ENCODE data around the gene CAPZA1. TPM values are rescaled to one million over a fixed set of nuclear protein-coding genes. Genes with fewer than 3 reads are reported as not detected.
A peak's percentile ranks its signal among the peaks of the same experiment; 100 is the strongest.
"Not testable (repeated sequence)": the region's sequence is repeated elsewhere in the genome, so short reads cannot be mapped to it uniquely, and the experiment has no call there.

Gene CAPZA1
- total RNA-seq, 1 donor from 2014 or later: 260 TPM

DNA sequence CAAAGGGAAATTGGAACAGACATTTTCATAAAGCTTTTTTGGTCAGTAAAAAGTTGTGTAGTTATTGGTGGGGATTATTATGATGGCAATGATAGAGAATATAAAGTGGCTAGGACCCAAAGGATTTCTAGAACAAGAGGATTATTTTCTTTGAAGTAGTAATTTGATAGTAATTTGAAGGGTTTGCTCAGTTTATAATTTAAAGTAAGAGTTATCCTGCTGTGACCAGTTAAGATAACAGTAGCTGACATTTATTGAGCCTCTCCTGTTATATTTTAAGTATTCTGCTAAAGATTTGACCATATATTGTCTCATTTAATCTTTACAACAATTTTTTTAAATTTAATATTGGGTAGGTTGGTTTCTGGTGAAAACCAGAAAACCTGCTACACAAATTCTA lies 14.7 kb downstream of the CAPZA1 start:
- H3K36me3 Mint-ChIP-seq (ENCODE audit: low read depth): peaks cover 53% of the 10 kb centered on the region

GRCh38 chr1:112636056-112636455 lies 16.4 kb downstream of the CAPZA1 start:
- peaks cover 40% of the 10 kb centered on the region for H3K36me3 Mint-ChIP-seq (ENCODE audit: low read depth)
- peak overlapping the region; percentile 38 for H3K27ac Mint-ChIP-seq
- H3K9me3 Mint-ChIP-seq: no peaks in the 10 kb centered on the region
- intact Hi-C loops (cut with micrococcal nuclease): loop anchor here (2.0 kb wide), 1 partner anchor 17 kb away; the partner anchor contains the start of genes CAPZA1 and ST7L
- DNase-seq (ENCODE audit: low spot score): no peak
- no peaks in the 10 kb centered on the region for H3K27me3 Mint-ChIP-seq (ENCODE audit: low read depth)
- H3K4me1 Mint-ChIP-seq (ENCODE audit: low read depth): peaks cover 52% of the 10 kb centered on the region
- H3K4me3 Mint-ChIP-seq (ENCODE audit: low read depth): no peak overlapping the region

More for the DNA sequence above, 14.7 kb downstream of the CAPZA1 start:
- no peaks in the 10 kb centered on the region for H3K9me3 Mint-ChIP-seq
- no peak overlapping the region for H3K4me3 Mint-ChIP-seq (ENCODE audit: low read depth)
- no peak overlapping the region for H3K27ac Mint-ChIP-seq
- DNase-seq (ENCODE audit: low spot score): no peak
- H3K4me1 Mint-ChIP-seq (ENCODE audit: low read depth): peaks cover 60% of the 10 kb centered on the region
- intact Hi-C loops (cut with micrococcal nuclease): no loop called here
- H3K27me3 Mint-ChIP-seq (ENCODE audit: low read depth): no peaks in the 10 kb centered on the region

DNA sequence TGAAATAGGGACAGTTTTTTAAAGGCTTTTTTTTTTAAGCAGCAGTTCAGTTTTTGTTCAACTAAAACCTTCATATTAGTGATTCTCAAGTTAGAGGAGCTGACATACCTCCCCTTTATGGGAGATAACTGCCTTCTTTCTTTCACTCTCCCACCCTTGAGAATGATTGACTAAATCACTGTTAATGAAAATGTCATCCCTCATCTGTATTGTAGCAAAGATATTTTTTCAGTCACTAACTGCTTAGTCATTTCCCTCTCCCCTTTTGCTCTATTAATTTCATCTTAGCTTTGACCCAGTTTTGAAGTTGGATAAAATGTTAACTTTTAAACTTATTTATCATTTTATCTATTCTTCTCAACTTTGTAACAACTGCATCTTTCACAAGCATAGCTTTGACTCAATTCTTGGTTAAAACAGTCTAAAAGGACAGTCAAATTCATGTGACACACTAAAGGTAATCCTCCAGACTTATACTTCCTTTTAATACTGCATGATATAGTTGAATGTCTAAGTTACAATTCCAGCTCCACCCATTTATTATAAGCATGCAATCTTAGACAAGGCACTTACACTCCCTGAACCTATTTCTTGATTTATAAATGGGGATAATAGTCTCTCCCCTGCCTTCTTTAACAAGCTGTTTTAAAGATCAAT lies 17.1 kb downstream of the CAPZA1 start:
- Mint-ChIP-seq H3K4me3 (ENCODE audit: low read depth) (no peak overlapping the region), H3K36me3 (ENCODE audit: low read depth) (peaks cover 33% of the 10 kb centered on the region), H3K9me3 (no peaks in the 10 kb centered on the region), H3K4me1 (ENCODE audit: low read depth) (peaks cover 47% of the 10 kb centered on the region), H3K27ac (peak overlapping the region; percentile 38), H3K27me3 (ENCODE audit: low read depth) (no peaks in the 10 kb centered on the region)
- intact Hi-C loops (cut with micrococcal nuclease): loop anchor here (2.0 kb wide), 1 partner anchor 18 kb away; the partner anchor contains the start of genes CAPZA1 and ST7L
- no peak for DNase-seq (ENCODE audit: low spot score)

DNA sequence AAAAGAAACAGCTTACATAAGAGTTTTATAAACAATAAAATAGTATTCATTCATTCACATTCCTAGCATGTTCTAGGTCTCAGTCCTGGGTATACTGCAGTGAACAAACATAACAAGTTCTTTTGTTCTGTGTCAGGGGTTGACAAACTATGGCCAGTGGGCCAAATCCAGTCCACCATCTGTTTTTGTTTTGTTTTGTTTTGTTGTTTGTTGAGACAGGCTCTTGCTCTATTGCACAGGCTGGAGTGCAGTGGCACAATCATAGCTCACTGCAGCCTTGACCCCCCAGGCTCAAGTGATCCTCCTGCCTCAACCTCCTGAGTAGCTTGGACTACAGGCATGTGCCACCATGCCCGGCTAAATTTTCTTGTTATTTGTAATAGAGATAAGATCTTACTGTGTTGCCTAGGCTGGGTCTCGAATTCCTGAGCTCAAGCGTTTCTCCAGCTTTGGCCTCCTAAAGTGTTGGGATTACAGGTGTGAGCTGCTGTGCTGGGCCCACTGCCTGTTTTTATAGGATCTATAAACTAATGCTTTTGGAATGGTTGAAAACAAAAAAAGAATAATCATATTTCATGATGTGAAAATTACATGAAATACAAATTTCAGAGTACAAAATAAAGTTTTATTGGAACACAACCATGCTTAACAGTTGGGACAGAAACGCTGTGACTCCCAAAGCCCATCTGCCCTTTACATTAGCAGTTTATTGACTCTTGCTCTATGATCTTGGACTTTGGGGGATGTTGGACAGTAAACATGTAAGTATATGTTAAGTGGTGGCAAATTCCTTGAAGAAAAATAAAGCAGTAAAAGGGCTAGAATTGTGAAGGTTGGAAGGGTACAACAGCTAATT lies 17.9 kb downstream of the CAPZA1 start:
- H3K4me1 Mint-ChIP-seq (ENCODE audit: low read depth): peaks cover 42% of the 10 kb centered on the region
- H3K36me3 Mint-ChIP-seq (ENCODE audit: low read depth): peaks cover 33% of the 10 kb centered on the region
- no peak overlapping the region for H3K27ac Mint-ChIP-seq
- no peaks in the 10 kb centered on the region for H3K27me3 Mint-ChIP-seq (ENCODE audit: low read depth)
- no peak for DNase-seq (ENCODE audit: low spot score)
- H3K9me3 Mint-ChIP-seq: no peaks in the 10 kb centered on the region
- intact Hi-C loops (cut with micrococcal nuclease): loop anchor here (2.0 kb wide), 1 partner anchor 19 kb away; the partner anchor contains the start of genes CAPZA1 and ST7L
- H3K4me3 Mint-ChIP-seq (ENCODE audit: low read depth): no peak overlapping the region

DNA sequence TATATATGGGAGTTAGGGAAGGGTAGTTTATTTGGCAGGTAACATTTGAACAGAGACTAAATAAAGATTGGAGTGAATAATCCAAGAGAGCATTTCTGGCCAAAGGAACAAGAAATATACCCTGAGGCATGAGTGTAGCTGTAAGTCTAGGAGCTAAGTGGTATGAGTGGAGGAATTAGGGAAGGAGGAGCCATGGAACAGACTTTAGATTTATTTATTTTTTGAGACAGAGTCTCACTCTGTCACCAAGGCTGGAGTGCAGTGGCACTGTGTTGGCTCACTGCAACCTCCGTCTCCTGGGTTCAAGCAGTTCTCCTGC lies 18.4 kb downstream of the CAPZA1 start:
- Mint-ChIP-seq H3K36me3 (ENCODE audit: low read depth) (peaks cover 31% of the 10 kb centered on the region), H3K27me3 (ENCODE audit: low read depth) (no peaks in the 10 kb centered on the region), H3K4me1 (ENCODE audit: low read depth) (peaks cover 38% of the 10 kb centered on the region), H3K9me3 (no peaks in the 10 kb centered on the region), H3K27ac (no peak overlapping the region), H3K4me3 (ENCODE audit: low read depth) (no peak overlapping the region)
- intact Hi-C loops (cut with micrococcal nuclease): no loop called here
- no peak for DNase-seq (ENCODE audit: low spot score)

DNA sequence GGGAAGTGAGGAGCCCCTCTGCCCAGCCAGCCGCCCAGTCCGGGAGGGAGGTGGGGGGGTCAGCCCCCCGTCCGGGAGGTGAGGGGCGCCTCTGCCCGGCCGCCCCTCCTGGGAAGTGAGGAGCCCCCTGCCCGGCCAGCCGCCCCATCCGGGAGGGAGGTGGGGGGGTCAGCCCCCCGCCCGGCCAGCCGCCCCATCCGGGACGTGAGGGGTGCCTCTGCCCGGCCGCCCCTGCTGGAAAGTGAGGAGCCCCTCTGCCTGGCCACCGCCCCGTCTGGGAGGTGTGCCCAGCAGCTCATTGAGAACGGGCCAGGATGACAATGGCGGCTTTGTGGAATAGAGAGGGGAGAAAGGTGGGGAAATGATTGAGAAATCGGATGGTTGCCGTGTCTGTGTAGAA lies 20.8 kb downstream of the CAPZA1 start:
- H3K9me3 Mint-ChIP-seq; DNase-seq (ENCODE audit: low spot score); H3K27ac Mint-ChIP-seq; intact Hi-C loops (cut with micrococcal nuclease); H3K27me3 Mint-ChIP-seq (ENCODE audit: low read depth); H3K4me3 Mint-ChIP-seq (ENCODE audit: low read depth): not testable (repeated sequence)
- peaks cover 21% of the 10 kb centered on the region for H3K4me1 Mint-ChIP-seq (ENCODE audit: low read depth)
- peaks cover 32% of the 10 kb centered on the region for H3K36me3 Mint-ChIP-seq (ENCODE audit: low read depth)

DNA sequence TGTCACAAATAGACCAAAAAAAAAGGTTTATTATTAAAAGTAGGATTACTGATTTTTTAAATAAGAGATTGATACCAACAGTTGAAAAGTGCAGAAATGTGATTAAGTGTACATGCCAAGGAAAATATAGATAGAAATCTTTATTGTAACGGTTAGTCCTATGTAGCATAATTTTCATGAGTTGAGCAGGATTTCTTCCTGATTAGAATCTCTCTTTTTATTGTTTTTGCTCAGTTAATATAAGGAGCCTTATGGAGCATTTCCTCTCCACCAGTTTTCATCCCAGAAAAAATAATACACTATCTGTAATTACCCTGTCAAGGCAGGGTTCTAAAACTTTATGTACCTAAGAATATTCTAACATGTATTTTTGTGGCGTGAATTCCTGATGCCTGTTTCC lies 23.4 kb downstream of the CAPZA1 start:
- Mint-ChIP-seq H3K9me3 (no peaks in the 10 kb centered on the region), H3K36me3 (ENCODE audit: low read depth) (peaks cover 48% of the 10 kb centered on the region), H3K4me1 (ENCODE audit: low read depth) (peaks cover 18% of the 10 kb centered on the region), H3K4me3 (ENCODE audit: low read depth) (no peak overlapping the region), H3K27me3 (ENCODE audit: low read depth) (no peaks in the 10 kb centered on the region), H3K27ac (no peak overlapping the region)
- intact Hi-C loops (cut with micrococcal nuclease): no loop called here
- no peak for DNase-seq (ENCODE audit: low spot score)

DNA sequence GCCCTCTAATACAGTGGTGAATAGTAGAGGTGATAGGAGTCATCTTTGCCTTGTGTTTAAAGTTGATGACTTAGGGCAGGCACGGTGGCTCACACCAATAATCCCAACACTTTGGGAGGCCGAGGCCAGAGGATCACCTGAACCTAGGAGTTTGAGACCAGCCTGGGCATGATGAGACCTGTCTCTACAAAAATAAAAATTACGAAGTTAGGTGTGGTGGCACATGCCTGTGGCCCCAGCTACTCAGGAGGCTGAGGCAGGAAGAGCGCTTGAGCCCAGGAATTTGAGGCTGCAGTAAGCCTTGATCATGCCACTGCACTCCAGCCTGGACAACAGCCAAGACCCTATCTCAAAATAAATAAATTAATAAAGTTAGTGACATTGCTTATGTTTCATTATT lies 26.6 kb downstream of the CAPZA1 start:
- peaks cover 21% of the 10 kb centered on the region for H3K4me1 Mint-ChIP-seq (ENCODE audit: low read depth)
- no peaks in the 10 kb centered on the region for H3K27me3 Mint-ChIP-seq (ENCODE audit: low read depth)
- peaks cover 73% of the 10 kb centered on the region for H3K36me3 Mint-ChIP-seq (ENCODE audit: low read depth)
- H3K9me3 Mint-ChIP-seq: no peaks in the 10 kb centered on the region
- H3K4me3 Mint-ChIP-seq (ENCODE audit: low read depth): no peak overlapping the region
- intact Hi-C loops (cut with micrococcal nuclease): no loop called here
- no peak for DNase-seq (ENCODE audit: low spot score)
- no peak overlapping the region for H3K27ac Mint-ChIP-seq

- Mint-ChIP-seq H3K4me3 (ENCODE audit: low read depth) (no peak overlapping the region), H3K36me3 (ENCODE audit: low read depth) (peaks cover 64% of the 10 kb centered on the region), H3K27me3 (ENCODE audit: low read depth) (no peaks in the 10 kb centered on the region), H3K9me3 (no peaks in the 10 kb centered on the region), H3K4me1 (ENCODE audit: low read depth) (peaks cover 19% of the 10 kb centered on the region), H3K27ac (peak overlapping the region; percentile 35)
- no peak for DNase-seq (ENCODE audit: low spot score)
- intact Hi-C loops (cut with micrococcal nuclease): no loop called here
Measured at GRCh38 chr1:112651205-112651604, 31.6 kb downstream of the CAPZA1 start.

- peak overlapping the region; percentile 25 for H3K27ac Mint-ChIP-seq
Measured at GRCh38 chr1:112665857-112666256, 46.2 kb downstream of the CAPZA1 start.

GRCh38 chr1:112666946-112667345 lies 47.3 kb downstream of the CAPZA1 start:
- Mint-ChIP-seq H3K36me3 (ENCODE audit: low read depth) (peaks cover 93% of the 10 kb centered on the region), H3K27ac (peak overlapping the region; percentile 54), H3K9me3 (no peaks in the 10 kb centered on the region), H3K4me1 (ENCODE audit: low read depth) (peaks cover 27% of the 10 kb centered on the region), H3K27me3 (ENCODE audit: low read depth) (no peaks in the 10 kb centered on the region), H3K4me3 (ENCODE audit: low read depth) (no peak overlapping the region)
- DNase-seq (ENCODE audit: low spot score): no peak
- intact Hi-C loops (cut with micrococcal nuclease): no loop called here

More at GRCh38 chr1:112665857-112666256, 46.2 kb downstream of the CAPZA1 start:
- no peaks in the 10 kb centered on the region for H3K27me3 Mint-ChIP-seq (ENCODE audit: low read depth)
- no peaks in the 10 kb centered on the region for H3K9me3 Mint-ChIP-seq
- H3K4me3 Mint-ChIP-seq (ENCODE audit: low read depth): no peak overlapping the region
- no peak for DNase-seq (ENCODE audit: low spot score)
- peaks cover 27% of the 10 kb centered on the region for H3K4me1 Mint-ChIP-seq (ENCODE audit: low read depth)
- H3K36me3 Mint-ChIP-seq (ENCODE audit: low read depth): peaks cover 93% of the 10 kb centered on the region
- intact Hi-C loops (cut with micrococcal nuclease): no loop called here

GRCh38 chr1:112672009-112672408 lies 52.4 kb downstream of the CAPZA1 start:
- H3K27ac Mint-ChIP-seq: no peak overlapping the region
- H3K9me3 Mint-ChIP-seq: no peaks in the 10 kb centered on the region
- peaks cover 76% of the 10 kb centered on the region for H3K36me3 Mint-ChIP-seq (ENCODE audit: low read depth)
- no peak overlapping the region for H3K4me3 Mint-ChIP-seq (ENCODE audit: low read depth)
- H3K27me3 Mint-ChIP-seq (ENCODE audit: low read depth): no peaks in the 10 kb centered on the region
- intact Hi-C loops (cut with micrococcal nuclease): no loop called here
- H3K4me1 Mint-ChIP-seq (ENCODE audit: low read depth): peaks cover 44% of the 10 kb centered on the region
- DNase-seq (ENCODE audit: low spot score): no peak

- H3K27me3 Mint-ChIP-seq (ENCODE audit: low read depth): no peaks in the 10 kb centered on the region
- peaks cover 67% of the 10 kb centered on the region for H3K36me3 Mint-ChIP-seq (ENCODE audit: low read depth)
- H3K27ac Mint-ChIP-seq: peak overlapping the region; percentile 11
- peak overlapping the region; percentile 60 for H3K4me3 Mint-ChIP-seq (ENCODE audit: low read depth)
- intact Hi-C loops (cut with micrococcal nuclease): no loop called here
- no peaks in the 10 kb centered on the region for H3K9me3 Mint-ChIP-seq
- DNase-seq (ENCODE audit: low spot score): no peak
- H3K4me1 Mint-ChIP-seq (ENCODE audit: low read depth): peaks cover 43% of the 10 kb centered on the region
Measured at GRCh38 chr1:112672842-112673241, 53.2 kb downstream of the CAPZA1 start.

Data from activated T-helper 2 cell treated with anti-CD3 and anti-CD28 coated beads, Interferon-gamma antibody, Interleukin-2, Interleukin-4, amounts not matched to agents 10 μg/mL and 5 μg/mL and 100 μg/mL, durations not matched to agents 14 hours and 24 hours and 36 hours (primary cell).